K562 (cell line): ENCODE measurements around the gene RPS15A. TPM values are rescaled to one million over a fixed set of nuclear protein-coding genes. Genes with fewer than 3 reads are reported as not detected.

Experiments
- ATAC-seq: fragments of 200-7000 bp; cut with Tn5 transposase; 3 replicates; pipeline ENCODE4 v1.9.1; 2020; ENCODE audit warnings: moderate library complexity
- BruUV-seq: library from RNA; stranded (reverse); fragments of 400-500 nt; replicated peaks from 2 replicates; lab custom pipeline; 2021; lab: Mats Ljungman, UMichigan
- CTCF ChIA-PET: fragments of 300-600 bp; formaldehyde crosslinking; extraction: SDS; loops from one replicate; lab custom pipeline; 2021; ENCODE audit warnings: low intra/inter-chr PET ratio; lab: Yijun Ruan, JAX
- POLR2A ChIA-PET: fragments of 300-600, 350-650 bp; sonication (Branson Sonifier 250); formaldehyde crosslinking; extraction: SDS; loops from one replicate; lab custom pipeline; 2021; ENCODE audit warnings: antibody characterized with exemption, inconsistent platforms; lab: Yijun Ruan, JAX
- DNase-seq, 4 experiments: peaks; one replicate each; pipeline versions ENCODE4 v3.0.0 to v3.0.0-alpha.2; 2011 to 2018; ENCODE audit warnings: low spot score in 3 of 4, mixed read lengths in 3 of 4; ENCODE audit errors: extremely low read depth in 1 of 4
- FAIRE-seq: peaks from 2 replicates; lab custom pipeline; 2011; peaks lifted over from hg19 to GRCh38; lab: Jason Lieb, UNC
- H2AFZ ChIP-seq: 2 replicates; pipeline ENCODE4 v1.6.0; 2011; ENCODE audit warnings: low read depth, low read length, control low read depth, inconsistent platforms
- H3K27ac ChIP-seq: fragments of 200-600 bp; 3 replicates; pipeline ENCODE4 v1.8.0; 2011; ENCODE audit warnings: low read depth, mild to moderate bottlenecking, control low read depth, inconsistent platforms, low read length, moderate library complexity, mixed read lengths; ENCODE audit errors: extremely low read depth
- H3K27me3 ChIP-seq, 2 experiments: fragments of 300-600 bp in 1 of 2; 2 replicates in 1 of 2; 3 replicates in 1 of 2; pipeline versions ENCODE4 v1.6.0 to v1.8.0; 2011; ENCODE audit warnings: inconsistent platforms in 2 of 2, low read length in 2 of 2, mild to moderate bottlenecking in 1 of 2, mixed read lengths in 1 of 2, moderate library complexity in 1 of 2; ENCODE audit not compliant: control insufficient read depth in 2 of 2, insufficient read depth in 2 of 2
- H3K36me3 ChIP-seq: fragments of 300-600 bp; 3 replicates; pipeline ENCODE4 v1.8.0; 2011; ENCODE audit warnings: mild to moderate bottlenecking, low read length, inconsistent platforms; ENCODE audit not compliant: control insufficient read depth, insufficient read depth
- H3K4me1 ChIP-seq, 2 experiments: fragments of 200-600 bp in 1 of 2; replicated peaks in 1 of 2; 2 replicates in 1 of 2; 3 replicates in 1 of 2; pipeline versions ENCODE4 v1.5.1 to v1.8.0; 2011; ENCODE audit warnings: inconsistent platforms in 2 of 2, low read length in 2 of 2, mild to moderate bottlenecking in 1 of 2, mixed read lengths in 1 of 2, moderate library complexity in 1 of 2; ENCODE audit not compliant: control insufficient read depth in 2 of 2, insufficient read depth in 2 of 2
- H3K4me2 ChIP-seq: 2 replicates; pipeline ENCODE4 v1.6.1; 2011; ENCODE audit warnings: low read length, control low read depth, inconsistent platforms, mixed read lengths; ENCODE audit not compliant: insufficient read depth
- H3K4me3 ChIP-seq: fragments of 200-600 bp; sonication (generic), shearing (Covaris generic); 2 replicates; pipeline ENCODE4 v1.5.1; 2016; ENCODE audit warnings: control low read depth, inconsistent platforms
- H3K79me2 ChIP-seq: fragments of 200-600 bp; 3 replicates; pipeline ENCODE4 v1.8.0; 2011; ENCODE audit warnings: low read length, inconsistent platforms; ENCODE audit not compliant: control insufficient read depth, insufficient read depth
- H3K9ac ChIP-seq, 2 experiments: 2 replicates each; pipeline versions ENCODE4 v1.6.0 to v1.6.1; 2011; ENCODE audit warnings: low read depth in 2 of 2, low read length in 2 of 2, control low read depth in 1 of 2, inconsistent platforms in 1 of 2, mild to moderate bottlenecking in 1 of 2, mixed read lengths in 1 of 2; ENCODE audit not compliant: insufficient read depth in 1 of 2
- H3K9me1 ChIP-seq: one replicate; pipeline ENCODE4 v1.6.0; 2011; ENCODE audit warnings: inconsistent platforms, mild to moderate bottlenecking, low read length, moderate library complexity; ENCODE audit not compliant: control insufficient read depth, insufficient read depth
- H3K9me3 ChIP-seq: replicated peaks from 2 replicates; pipeline ENCODE4 v1.5.1; 2011; ENCODE audit warnings: low read depth, low read length, inconsistent platforms; ENCODE audit not compliant: control insufficient read depth, insufficient read depth
- H4K20me1 ChIP-seq: replicated peaks from 2 replicates; pipeline ENCODE4 v1.6.1; 2011; ENCODE audit warnings: low read length, inconsistent platforms, mixed read lengths; ENCODE audit not compliant: control insufficient read depth, insufficient read depth
- KAT7 ChIP-seq: sonication (generic); formaldehyde crosslinking; IDR thresholded peaks from 2 replicates; pipeline ENCODE4 v1.8.0; 2022; ENCODE audit warnings: missing genetic modification reagents, mild to moderate bottlenecking, borderline replicate concordance
- WGBS: fragments of 100-300 bp; shearing (Covaris generic); methylation state at CpG from one replicate; pipeline ENCODE4 v1.1.6; 2016; ENCODE audit warnings: low coverage, mixed read lengths; ENCODE audit not compliant: insufficient coverage; ENCODE audit errors: missing lambda C conversion rate; 5-methylcytosine and 5-hydroxymethylcytosine counted together
- in situ Hi-C: fragments of 300-500 bp; cut with MboI; formaldehyde crosslinking; loops from 4 replicates; pipeline ENCODE4 v1.15.0; 2018; ENCODE audit warnings: inconsistent platforms, mixed read lengths
- intact Hi-C: fragments of 100-400 bp; cut with micrococcal nuclease; formaldehyde crosslinking; loops from 2 replicates; pipeline ENCODE4 v1.14.2; 2022
- polyA plus RNA-seq, 8 experiments: library from polyadenylated mRNA; depleted of rRNA in 4 of 8; stranded (reverse) in 5 of 8; unstranded in 3 of 8; fragments of >200 nt; fragmentation: Nextera tagmentation in 2 of 8; fragmentation: Illumina TruSeq in 1 of 8; extraction: Ambion mirVana in 2 of 8; extraction: Trizol in 1 of 8; gene quantifications; 2 replicates each; pipeline versions ENCODE4 v1.2.1 to v1.2.3, GENCODE V29; 2011 to 2014; ENCODE audit warnings: inconsistent platforms in 1 of 8, missing spikeins in 1 of 8
- total RNA-seq, 7 experiments: library from RNA; depleted of rRNA in 6 of 7; stranded (reverse); fragments of >200 nt in 6 of 7; fragmentation: Illumina TruSeq in 2 of 7; extraction: Trizol in 2 of 7; gene quantifications; 2 replicates each; pipeline versions ENCODE4 v1.2.1 to v1.2.3, GENCODE V29; 2011 to 2021; ENCODE audit warnings: low replicate concordance in 1 of 7
- TF ChIP-seq, protein P1 (sequence below), 2 experiments: fragments of 450-650 bp in 1 of 2; sonication (generic) in 1 of 2; formaldehyde crosslinking in 1 of 2; IDR thresholded peaks; 2 replicates each; pipeline versions ENCODE4 v1.7.1 to v1.9.0; 2016 to 2022; ENCODE audit warnings: inconsistent platforms in 1 of 2, mild to moderate bottlenecking in 1 of 2, missing genetic modification reagents in 1 of 2
- TF ChIP-seq, protein P2 (sequence below): sonication (generic); formaldehyde crosslinking; IDR thresholded peaks from 2 replicates; pipeline ENCODE4 v1.8.0; 2022; ENCODE audit warnings: missing genetic modification reagents, mild to moderate bottlenecking, borderline replicate concordance
- TF ChIP-seq, protein P3 (sequence below): fragments of 450-650 bp; IDR thresholded peaks from 2 replicates; pipeline ENCODE4 v1.6.1; 2017; ENCODE audit warnings: mild to moderate bottlenecking, moderate library complexity

RPS15A gene
- total and polyA plus RNA-seq, 9 of the 15 experiments (the other 6 are each of a cell fraction or from before 2014, with no cell fraction given), result 1,397 to 5,474 (median 2,798) TPM

DNA sequence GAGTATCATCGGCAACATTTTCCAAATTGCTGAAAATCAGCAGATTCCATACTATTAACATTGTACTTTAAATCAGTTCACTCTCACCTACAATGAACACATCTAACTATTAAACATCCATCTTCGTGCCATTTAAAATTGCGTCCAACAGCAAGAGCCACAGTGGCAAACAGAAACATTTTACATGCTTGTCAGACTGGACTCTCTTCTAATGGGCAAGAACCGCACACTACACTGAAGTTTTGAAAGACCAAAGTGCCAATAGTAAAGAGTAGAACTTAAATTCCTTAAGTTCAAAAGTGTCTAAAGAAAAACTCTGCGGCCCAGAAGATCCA is 652 bp downstream of the RPS15A start:
- TF ChIP-seq KAT7, result 0 out of 2 replicates have a peak, but pooled peaks have one; percentile 34
- TF ChIP-seq, protein P1, sequence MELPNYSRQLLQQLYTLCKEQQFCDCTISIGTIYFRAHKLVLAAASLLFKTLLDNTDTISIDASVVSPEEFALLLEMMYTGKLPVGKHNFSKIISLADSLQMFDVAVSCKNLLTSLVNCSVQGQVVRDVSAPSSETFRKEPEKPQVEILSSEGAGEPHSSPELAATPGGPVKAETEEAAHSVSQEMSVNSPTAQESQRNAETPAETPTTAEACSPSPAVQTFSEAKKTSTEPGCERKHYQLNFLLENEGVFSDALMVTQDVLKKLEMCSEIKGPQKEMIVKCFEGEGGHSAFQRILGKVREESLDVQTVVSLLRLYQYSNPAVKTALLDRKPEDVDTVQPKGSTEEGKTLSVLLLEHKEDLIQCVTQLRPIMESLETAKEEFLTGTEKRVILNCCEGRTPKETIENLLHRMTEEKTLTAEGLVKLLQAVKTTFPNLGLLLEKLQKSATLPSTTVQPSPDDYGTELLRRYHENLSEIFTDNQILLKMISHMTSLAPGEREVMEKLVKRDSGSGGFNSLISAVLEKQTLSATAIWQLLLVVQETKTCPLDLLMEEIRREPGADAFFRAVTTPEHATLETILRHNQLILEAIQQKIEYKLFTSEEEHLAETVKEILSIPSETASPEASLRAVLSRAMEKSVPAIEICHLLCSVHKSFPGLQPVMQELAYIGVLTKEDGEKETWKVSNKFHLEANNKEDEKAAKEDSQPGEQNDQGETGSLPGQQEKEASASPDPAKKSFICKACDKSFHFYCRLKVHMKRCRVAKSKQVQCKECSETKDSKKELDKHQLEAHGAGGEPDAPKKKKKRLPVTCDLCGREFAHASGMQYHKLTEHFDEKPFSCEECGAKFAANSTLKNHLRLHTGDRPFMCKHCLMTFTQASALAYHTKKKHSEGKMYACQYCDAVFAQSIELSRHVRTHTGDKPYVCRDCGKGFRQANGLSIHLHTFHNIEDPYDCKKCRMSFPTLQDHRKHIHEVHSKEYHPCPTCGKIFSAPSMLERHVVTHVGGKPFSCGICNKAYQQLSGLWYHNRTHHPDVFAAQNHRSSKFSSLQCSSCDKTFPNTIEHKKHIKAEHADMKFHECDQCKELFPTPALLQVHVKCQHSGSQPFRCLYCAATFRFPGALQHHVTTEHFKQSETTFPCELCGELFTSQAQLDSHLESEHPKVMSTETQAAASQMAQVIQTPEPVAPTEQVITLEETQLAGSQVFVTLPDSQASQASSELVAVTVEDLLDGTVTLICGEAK (IDR thresholded peaks at IDR 0.05), result peak; percentile 57; the same call in 1 of the 2 replicates
- TF ChIP-seq, protein P1 (CRISPR knock-in tag; IDR thresholded peaks at IDR 0.05), result no peak
- TF ChIP-seq, protein P2, sequence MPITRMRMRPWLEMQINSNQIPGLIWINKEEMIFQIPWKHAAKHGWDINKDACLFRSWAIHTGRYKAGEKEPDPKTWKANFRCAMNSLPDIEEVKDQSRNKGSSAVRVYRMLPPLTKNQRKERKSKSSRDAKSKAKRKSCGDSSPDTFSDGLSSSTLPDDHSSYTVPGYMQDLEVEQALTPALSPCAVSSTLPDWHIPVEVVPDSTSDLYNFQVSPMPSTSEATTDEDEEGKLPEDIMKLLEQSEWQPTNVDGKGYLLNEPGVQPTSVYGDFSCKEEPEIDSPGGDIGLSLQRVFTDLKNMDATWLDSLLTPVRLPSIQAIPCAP (CRISPR knock-in tag), result 0 out of 2 replicates have a peak, but pooled peaks have one; percentile 23
- TF ChIP-seq, protein P3, sequence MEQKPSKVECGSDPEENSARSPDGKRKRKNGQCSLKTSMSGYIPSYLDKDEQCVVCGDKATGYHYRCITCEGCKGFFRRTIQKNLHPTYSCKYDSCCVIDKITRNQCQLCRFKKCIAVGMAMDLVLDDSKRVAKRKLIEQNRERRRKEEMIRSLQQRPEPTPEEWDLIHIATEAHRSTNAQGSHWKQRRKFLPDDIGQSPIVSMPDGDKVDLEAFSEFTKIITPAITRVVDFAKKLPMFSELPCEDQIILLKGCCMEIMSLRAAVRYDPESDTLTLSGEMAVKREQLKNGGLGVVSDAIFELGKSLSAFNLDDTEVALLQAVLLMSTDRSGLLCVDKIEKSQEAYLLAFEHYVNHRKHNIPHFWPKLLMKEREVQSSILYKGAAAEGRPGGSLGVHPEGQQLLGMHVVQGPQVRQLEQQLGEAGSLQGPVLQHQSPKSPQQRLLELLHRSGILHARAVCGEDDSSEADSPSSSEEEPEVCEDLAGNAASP, result no peak
- FAIRE-seq (no peak), ATAC-seq (no peak), DNase-seq (no peak)
- peak overlapping the region; percentile 99 for H3K4me2 ChIP-seq
- peaks cover 53% of the 10 kb centered on the region for H4K20me1 ChIP-seq
- 0% methylated on average over 5 of the region's 5 CpGs for WGBS
- no peaks in the 10 kb centered on the region for H3K27me3 ChIP-seq
- H3K36me3 ChIP-seq, result peaks cover 87% of the 10 kb centered on the region
- H3K9me3 ChIP-seq, result no peaks in the 10 kb centered on the region
- peak overlapping the region; percentile 89 for H3K27ac ChIP-seq
- H3K79me2 ChIP-seq, result peaks cover 59% of the 10 kb centered on the region
- peak overlapping the region; percentile 99 to 100 for H3K9ac ChIP-seq
- BruUV-seq, result no TSS peak
- in situ Hi-C loops, result no loop called here
- peak overlapping the region; percentile 99 for H3K4me3 ChIP-seq
- peaks cover 14% of the 10 kb centered on the region in 2 experiments; a peak in 4 of 5 replicates for H3K4me1 ChIP-seq
- intact Hi-C loops, result no loop called here
- no peaks in the 10 kb centered on the region for H3K9me1 ChIP-seq
- CTCF ChIA-PET, result no interaction called here
- POLR2A ChIA-PET, result interaction anchor here (0.7 to 11.9 kb wide), 12 partner anchors 10 to 305 kb away, joined by 3 to 342 read pairs (median 4); partner anchors contain the start of genes ARL6IP1 and SMG1
- H2AFZ ChIP-seq, result no peak overlapping the region
